Hepatocyte (in vitro differentiated cells): ENCODE measurements around the gene ADGRD2.

Experiments
- EZH2 ChIP-seq: fragments of 200-600 bp; sonication (generic); IDR thresholded peaks from 2 replicates; pipeline ENCODE4 v1.6.1; 2016; ENCODE audit warnings: antibody characterized with exemption, mild to moderate bottlenecking, borderline replicate concordance
- TF ChIP-seq, protein P1 (sequence below): fragments of 200-600 bp; sonication (generic); IDR thresholded peaks from 2 replicates; pipeline ENCODE4 v1.5.1; 2016; ENCODE audit warnings: antibody characterized with exemption, mild to moderate bottlenecking; ENCODE audit not compliant: poor library complexity

DNA sequence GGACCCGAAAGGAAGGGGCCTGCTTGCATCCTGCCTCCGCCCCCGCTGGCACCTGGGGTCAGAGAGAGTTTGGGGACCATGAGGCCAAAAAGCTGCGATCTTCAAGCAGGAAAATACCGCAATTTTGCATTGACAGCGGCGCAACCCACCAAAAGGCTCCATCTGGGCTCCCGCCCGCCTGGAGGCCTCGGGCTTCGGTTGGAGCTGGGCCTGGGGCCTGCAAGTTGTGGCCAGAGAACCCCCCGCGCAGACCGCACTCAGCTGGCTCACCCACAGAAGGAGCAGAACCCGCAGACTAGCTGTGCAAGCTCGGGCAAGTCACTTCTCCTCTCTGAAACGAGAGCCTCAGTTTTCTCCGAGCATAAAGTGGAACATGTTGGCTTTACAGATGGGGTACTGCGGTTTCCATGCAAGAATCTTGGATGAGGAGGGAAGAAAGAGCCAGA is 55.7 kb downstream of the ADGRD2 start:
- TF ChIP-seq, protein P1, sequence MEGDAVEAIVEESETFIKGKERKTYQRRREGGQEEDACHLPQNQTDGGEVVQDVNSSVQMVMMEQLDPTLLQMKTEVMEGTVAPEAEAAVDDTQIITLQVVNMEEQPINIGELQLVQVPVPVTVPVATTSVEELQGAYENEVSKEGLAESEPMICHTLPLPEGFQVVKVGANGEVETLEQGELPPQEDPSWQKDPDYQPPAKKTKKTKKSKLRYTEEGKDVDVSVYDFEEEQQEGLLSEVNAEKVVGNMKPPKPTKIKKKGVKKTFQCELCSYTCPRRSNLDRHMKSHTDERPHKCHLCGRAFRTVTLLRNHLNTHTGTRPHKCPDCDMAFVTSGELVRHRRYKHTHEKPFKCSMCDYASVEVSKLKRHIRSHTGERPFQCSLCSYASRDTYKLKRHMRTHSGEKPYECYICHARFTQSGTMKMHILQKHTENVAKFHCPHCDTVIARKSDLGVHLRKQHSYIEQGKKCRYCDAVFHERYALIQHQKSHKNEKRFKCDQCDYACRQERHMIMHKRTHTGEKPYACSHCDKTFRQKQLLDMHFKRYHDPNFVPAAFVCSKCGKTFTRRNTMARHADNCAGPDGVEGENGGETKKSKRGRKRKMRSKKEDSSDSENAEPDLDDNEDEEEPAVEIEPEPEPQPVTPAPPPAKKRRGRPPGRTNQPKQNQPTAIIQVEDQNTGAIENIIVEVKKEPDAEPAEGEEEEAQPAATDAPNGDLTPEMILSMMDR, result no peak
- no peak for TF ChIP-seq EZH2
